Suprapubic skin (tissue), 4 donors: ENCODE data around the gene HOXB2. TPM values are rescaled to one million over a fixed set of nuclear protein-coding genes. Genes with fewer than 3 reads are reported as not detected.

Experiments used
- DNase-seq, 2 donors: peaks; one replicate each; pipeline ENCODE4 v3.0.0-alpha.2; 2019; ENCODE audit warnings: low spot score in 2 of 2
- H3K27ac ChIP-seq: fragments of 200-600 bp; sonication (generic); one replicate; pipeline ENCODE4 v1.5.1; 2019
- H3K27me3 ChIP-seq: fragments of 200-600 bp; sonication (generic); one replicate; pipeline ENCODE4 v1.5.1; 2019
- H3K36me3 ChIP-seq: fragments of 200-600 bp; sonication (generic); one replicate; pipeline ENCODE4 v1.5.1; 2019
- H3K4me1 ChIP-seq: fragments of 200-600 bp; sonication (generic); one replicate; pipeline ENCODE4 v1.5.1; 2019
- H3K4me3 ChIP-seq: fragments of 200-600 bp; sonication (generic); one replicate; pipeline ENCODE4 v1.5.1; 2019; ENCODE audit warnings: mild to moderate bottlenecking
- H3K9me3 ChIP-seq: fragments of 200-600 bp; sonication (generic); one replicate; pipeline ENCODE4 v1.5.1; 2019
- EP300 ChIP-seq: sonication (generic); formaldehyde crosslinking; IDR thresholded peaks from one replicate; pipeline ENCODE4 v1.6.1; 2017; ENCODE audit warnings: antibody characterized with exemption
- POLR2A ChIP-seq, 2 donors: fragments of 450-650 bp; IDR thresholded peaks; one replicate each; pipeline ENCODE4 v1.6.1; 2017; ENCODE audit warnings: antibody characterized with exemption in 2 of 2, mild to moderate bottlenecking in 2 of 2, moderate library complexity in 2 of 2
- POLR2AphosphoS5 ChIP-seq, 3 donors: sonication (generic); formaldehyde crosslinking; IDR thresholded peaks; one replicate each; pipeline ENCODE4 v1.6.1; 2017; ENCODE audit warnings: antibody characterized with exemption in 3 of 3
- WGBS: methylation state at CpG from one replicate; pipeline ENCODE4 v1.1.5; 2018; 5-methylcytosine and 5-hydroxymethylcytosine counted together
- total RNA-seq, 4 donors: library from RNA; depleted of rRNA; stranded (reverse); fragments of >200 nt; gene quantifications; one replicate each; pipeline ENCODE4 v1.1.0, GENCODE V29; 2016
- TF ChIP-seq, protein P1 (sequence below), 2 donors: fragments of 200-600 bp in 1 of 2; fragments of 450-650 bp in 1 of 2; sonication (generic) in 1 of 2; IDR thresholded peaks; one replicate each; pipeline ENCODE4 v1.5.1; 2016 to 2019; ENCODE audit warnings: antibody characterized with exemption in 2 of 2, mild to moderate bottlenecking in 1 of 2, moderate library complexity in 1 of 2

HOXB2 gene
- total RNA-seq, 4 donors from 2014 or later = 8.4 to 13.6 (median 9.9) TPM

DNA sequence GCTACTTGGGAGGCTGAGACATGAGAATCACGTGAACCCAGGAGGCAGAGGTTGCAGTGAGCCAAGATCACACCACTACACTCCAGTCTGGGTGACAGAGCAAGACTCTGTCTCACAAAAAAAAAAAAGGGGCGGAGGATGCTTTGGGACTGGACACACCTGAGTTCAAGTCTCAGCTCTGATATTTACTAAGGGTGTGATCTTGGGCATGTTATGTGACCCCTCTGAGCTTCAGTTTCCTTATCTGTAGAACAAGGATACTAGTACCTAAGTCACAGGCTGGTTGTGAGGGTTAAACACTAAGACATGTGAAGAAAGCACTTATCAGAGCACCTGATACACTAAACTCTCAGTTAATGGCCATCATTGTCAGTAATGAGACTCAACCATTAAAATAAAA lies 40.0 kb downstream of the HOXB2 start:
- WGBS = 92% methylated on average over 2 of the region's 2 CpGs
- Histone ChIP-seq H3K27me3 (peaks cover 7% of the 10 kb centered on the region), H3K36me3 (no peaks in the 10 kb centered on the region), H3K9me3 (no peaks in the 10 kb centered on the region), H3K4me3 (no peak overlapping the region), H3K4me1 (peaks cover 7% of the 10 kb centered on the region), H3K27ac (no peak overlapping the region)
- DNase-seq = no peak
- TF ChIP-seq EP300 (no peak), POLR2A (IDR thresholded peaks at IDR 0.05) (no peak), POLR2AphosphoS5 (IDR thresholded peaks at IDR 0.05) (no peak)
- TF ChIP-seq, protein P1, sequence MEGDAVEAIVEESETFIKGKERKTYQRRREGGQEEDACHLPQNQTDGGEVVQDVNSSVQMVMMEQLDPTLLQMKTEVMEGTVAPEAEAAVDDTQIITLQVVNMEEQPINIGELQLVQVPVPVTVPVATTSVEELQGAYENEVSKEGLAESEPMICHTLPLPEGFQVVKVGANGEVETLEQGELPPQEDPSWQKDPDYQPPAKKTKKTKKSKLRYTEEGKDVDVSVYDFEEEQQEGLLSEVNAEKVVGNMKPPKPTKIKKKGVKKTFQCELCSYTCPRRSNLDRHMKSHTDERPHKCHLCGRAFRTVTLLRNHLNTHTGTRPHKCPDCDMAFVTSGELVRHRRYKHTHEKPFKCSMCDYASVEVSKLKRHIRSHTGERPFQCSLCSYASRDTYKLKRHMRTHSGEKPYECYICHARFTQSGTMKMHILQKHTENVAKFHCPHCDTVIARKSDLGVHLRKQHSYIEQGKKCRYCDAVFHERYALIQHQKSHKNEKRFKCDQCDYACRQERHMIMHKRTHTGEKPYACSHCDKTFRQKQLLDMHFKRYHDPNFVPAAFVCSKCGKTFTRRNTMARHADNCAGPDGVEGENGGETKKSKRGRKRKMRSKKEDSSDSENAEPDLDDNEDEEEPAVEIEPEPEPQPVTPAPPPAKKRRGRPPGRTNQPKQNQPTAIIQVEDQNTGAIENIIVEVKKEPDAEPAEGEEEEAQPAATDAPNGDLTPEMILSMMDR (IDR thresholded peaks at IDR 0.05) = no peak

DNA sequence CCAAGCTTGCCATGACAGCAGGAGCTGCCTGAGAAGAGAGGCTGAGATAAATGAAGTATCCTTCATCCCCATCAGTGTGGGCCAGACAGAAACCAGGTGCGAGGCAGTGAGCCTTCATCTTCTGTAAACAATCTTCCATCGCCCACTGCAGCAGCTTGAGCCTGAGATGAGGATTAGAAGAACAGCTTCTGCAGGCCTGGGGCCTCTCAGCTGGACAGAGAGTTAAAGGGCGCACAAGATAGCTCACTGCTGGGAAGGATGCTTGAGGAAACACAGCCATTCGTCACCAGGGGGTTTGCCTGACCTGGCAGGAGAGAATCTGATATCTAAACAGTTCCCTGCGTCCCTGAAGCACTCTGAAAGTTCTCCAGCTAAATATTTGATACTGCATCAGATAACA lies 41.2 kb downstream of the HOXB2 start:
- peaks cover 10% of the 10 kb centered on the region for H3K4me1 ChIP-seq
- H3K9me3 ChIP-seq = no peaks in the 10 kb centered on the region
- H3K4me3 ChIP-seq = no peak overlapping the region
- 92% methylated on average over 4 of the region's 5 CpGs for WGBS
- TF ChIP-seq EP300 (no peak), POLR2A (IDR thresholded peaks at IDR 0.05) (no peak), POLR2AphosphoS5 (IDR thresholded peaks at IDR 0.05) (no peak)
- TF ChIP-seq, protein P1 (IDR thresholded peaks at IDR 0.05) = no peak
- no peak for DNase-seq
- no peaks in the 10 kb centered on the region for H3K36me3 ChIP-seq
- H3K27me3 ChIP-seq = peaks cover 6% of the 10 kb centered on the region
- no peak overlapping the region for H3K27ac ChIP-seq

DNA sequence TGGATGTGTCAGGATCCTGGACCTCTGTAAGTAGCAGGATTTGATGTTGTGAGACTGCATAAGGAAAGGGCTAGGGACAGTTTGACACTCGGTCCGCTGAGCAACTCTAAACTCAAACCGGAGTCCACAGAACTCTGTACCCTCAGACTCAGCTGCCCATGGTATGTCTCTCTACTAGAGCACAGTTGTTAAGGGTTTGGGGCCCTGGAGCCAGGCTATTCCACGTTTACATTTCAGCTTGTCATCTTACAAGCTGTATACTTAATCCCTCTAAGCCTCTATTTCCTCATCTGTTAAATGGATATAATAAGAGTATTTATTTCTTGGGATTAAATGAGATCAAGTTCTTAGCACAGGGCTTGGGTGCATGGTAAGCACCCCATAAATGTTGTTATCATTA lies 42.0 kb downstream of the HOXB2 start:
- DNase-seq = no peak
- Histone ChIP-seq H3K27ac (no peak overlapping the region), H3K9me3 (no peaks in the 10 kb centered on the region), H3K4me1 (peaks cover 10% of the 10 kb centered on the region), H3K4me3 (no peak overlapping the region), H3K36me3 (no peaks in the 10 kb centered on the region), H3K27me3 (no peaks in the 10 kb centered on the region)
- 89% methylated on average over 4 of the region's 4 CpGs for whole genome bisulfite sequencing
- no peak for TF ChIP-seq EP300
- TF ChIP-seq, protein P1 (IDR thresholded peaks at IDR 0.05) = no peak
- no peak for TF ChIP-seq POLR2AphosphoS5 (IDR thresholded peaks at IDR 0.05)
- no peak for TF ChIP-seq POLR2A (IDR thresholded peaks at IDR 0.05)

- DNase-seq = no peak
- H3K27me3 ChIP-seq = no peaks in the 10 kb centered on the region
- TF ChIP-seq POLR2A (IDR thresholded peaks at IDR 0.05) (no peak), EP300 (no peak), POLR2AphosphoS5 (IDR thresholded peaks at IDR 0.05) (no peak)
- TF ChIP-seq, protein P1 (IDR thresholded peaks at IDR 0.05) = no peak
- no peaks in the 10 kb centered on the region for H3K36me3 ChIP-seq
- H3K27ac ChIP-seq = no peak overlapping the region
- peaks cover 10% of the 10 kb centered on the region for H3K4me1 ChIP-seq
- H3K9me3 ChIP-seq = no peaks in the 10 kb centered on the region
- no peak overlapping the region for H3K4me3 ChIP-seq
- 94% methylated on average over 2 of the region's 2 CpGs for WGBS
These were observed 42.6 kb downstream of the HOXB2 start for GRCh38 chr17:48502312-48502711.

- Histone ChIP-seq H3K27ac (no peak overlapping the region), H3K4me3 (no peak overlapping the region), H3K4me1 (peaks cover 10% of the 10 kb centered on the region), H3K9me3 (no peaks in the 10 kb centered on the region), H3K36me3 (no peaks in the 10 kb centered on the region), H3K27me3 (no peaks in the 10 kb centered on the region)
- DNase-seq = no peak
- 68% methylated on average over 12 of the region's 12 CpGs for WGBS
- TF ChIP-seq EP300 (no peak), POLR2A (IDR thresholded peaks at IDR 0.05) (no peak), POLR2AphosphoS5 (IDR thresholded peaks at IDR 0.05) (no peak)
- TF ChIP-seq, protein P1 (IDR thresholded peaks at IDR 0.05) = no peak
These were observed 44.2 kb downstream of the HOXB2 start for GRCh38 chr17:48500435-48501426.
